DMS53 treated with DMSO at 0.1 percent for 48 hours (cell line): ENCODE data around the gene ZNF362.

Experiments
- DNase-seq: peaks from one replicate; lab custom pipeline; 2025; ENCODE audit not compliant: unreplicated experiment; lab: John Stamatoyannopoulos, UW

Gene ZNF362

DNA sequence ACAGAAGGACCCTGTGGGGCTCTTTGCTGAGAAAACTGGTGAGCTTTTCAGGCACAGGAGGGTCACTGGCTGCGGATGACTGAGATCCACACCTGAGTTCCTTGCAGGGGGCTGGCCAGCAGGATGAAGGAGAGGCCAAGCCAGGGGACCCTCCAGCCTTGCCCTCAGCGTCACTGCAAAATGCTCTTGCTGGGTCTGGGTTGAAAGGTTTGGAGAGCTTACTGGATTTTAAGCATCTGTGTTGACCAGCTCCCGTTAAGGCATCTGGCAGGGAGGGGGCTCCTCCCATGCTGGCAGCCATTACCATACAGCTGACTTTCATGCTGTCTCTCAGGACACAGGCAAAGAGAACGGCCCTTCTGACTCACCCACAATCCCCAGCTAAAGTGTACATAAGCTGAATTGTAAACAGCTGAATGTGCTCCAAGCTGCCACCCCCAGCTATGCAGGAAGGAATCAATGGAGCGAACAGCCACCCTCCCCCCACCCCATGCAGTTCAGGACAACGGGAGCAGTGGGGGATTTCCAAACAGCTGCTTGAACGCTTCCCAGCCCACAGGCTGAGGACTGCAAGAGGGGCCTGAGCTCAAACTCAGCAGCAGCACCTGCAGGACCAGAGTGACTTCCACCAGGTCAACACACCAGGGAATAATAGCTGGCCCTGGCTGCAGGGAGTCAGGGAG, 85.9 kb downstream of the ZNF362 start:
- peak; percentile 98 for DNase-seq

DNA sequence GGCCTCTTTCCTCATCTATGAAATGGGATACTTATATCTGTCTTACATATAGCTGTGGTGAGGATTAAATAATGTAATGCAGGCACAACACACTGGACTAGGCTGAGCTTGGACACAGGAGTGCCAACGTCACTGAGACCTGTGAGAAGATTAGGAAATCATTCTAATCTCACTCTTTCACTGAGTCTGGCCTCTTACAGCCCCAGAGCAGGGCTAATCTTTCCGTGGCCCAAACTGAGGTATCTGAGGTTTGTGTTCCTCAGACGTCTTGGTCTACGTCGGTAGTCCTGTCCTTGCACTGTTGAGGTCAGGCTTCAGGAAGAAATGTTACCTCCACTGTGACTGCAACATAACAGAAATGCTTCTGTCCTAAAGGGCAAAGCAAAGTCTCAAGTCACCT, 87.2 kb downstream of the ZNF362 start:
- no peak for DNase-seq

DNA sequence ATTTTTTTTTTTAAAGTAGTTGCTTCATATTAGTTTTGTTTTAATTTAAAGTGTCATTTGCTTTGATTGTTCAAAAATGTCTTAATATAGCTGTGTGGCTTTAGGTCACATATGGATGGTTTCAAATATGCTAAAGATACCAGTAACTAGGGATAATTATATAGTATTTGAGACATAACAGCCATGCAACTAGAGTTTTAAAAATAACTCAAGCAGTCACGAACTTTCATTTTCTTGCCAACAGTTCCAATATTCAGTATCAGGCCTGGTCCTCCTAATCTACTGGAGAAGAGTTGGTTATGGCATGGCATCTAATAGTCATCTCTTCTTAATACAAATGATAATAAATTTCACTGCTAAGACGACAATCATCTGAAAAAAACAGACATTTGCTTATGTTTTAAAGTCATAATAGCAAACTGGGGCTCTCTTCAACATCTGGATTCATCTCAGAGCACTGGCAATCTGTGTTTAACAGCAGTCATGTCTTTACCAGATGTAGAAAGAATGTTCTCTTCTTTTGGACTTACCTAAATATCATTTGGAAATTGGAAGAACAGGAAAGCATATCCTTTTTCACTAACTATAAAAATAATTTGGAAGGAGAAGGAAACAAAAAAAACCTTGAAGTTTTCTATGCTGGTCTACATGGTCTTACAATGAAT, 88.7 kb downstream of the ZNF362 start:
- DNase-seq: no peak

DNA sequence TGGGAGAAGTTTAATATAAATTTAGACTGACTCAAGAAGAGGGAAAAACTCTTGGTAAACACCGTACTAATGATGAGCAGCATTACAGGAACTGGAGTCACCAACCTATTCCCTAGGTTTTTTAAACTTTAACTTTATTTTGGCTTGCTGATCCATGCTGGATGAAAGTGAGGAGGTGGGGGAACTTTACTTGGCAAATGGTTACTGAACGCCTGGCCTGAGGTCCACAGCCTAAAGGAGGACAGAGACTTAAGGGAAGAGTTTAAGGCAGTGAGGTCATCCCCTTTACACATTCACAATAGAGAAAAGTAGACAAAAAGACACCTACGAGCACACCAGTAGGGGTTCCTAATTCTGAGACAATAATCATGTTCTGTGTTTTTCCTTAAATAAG, 90.2 kb downstream of the ZNF362 start:
- DNase-seq: no peak

DNA sequence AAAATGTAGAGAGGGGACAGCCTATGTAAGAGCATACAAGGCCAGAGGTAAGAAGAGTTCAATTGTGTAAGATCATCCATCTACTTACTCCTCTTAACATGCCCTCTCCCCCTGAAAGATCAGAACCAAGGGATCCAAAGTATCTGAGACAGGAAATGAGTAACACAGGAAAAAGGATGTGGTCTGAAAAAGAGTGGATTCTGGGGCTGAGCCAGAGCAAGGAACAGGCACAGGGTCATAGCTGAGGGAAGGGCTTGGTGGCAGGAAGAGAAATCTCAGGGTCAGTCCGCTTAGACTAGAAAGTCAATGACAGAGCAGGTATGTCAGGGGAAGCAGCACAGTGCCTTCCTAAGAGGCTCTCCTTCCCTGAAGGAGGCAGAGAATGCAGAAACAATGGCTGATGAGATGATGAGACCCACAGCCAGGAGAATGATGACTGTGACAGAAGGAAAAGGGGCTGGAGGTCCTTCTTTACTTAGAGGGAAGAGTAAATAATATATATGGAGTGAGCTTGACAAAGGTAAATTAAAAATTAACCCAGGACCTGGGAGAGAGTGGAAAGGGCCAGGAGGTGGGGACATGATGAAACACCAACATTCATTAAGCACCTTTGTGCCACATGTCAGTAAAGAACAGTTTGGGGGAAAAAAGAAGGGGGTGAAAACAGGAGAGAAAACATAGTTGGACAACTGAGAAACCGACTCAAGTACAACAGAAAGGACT, 90.8 kb downstream of the ZNF362 start:
- peak; percentile 87 for DNase-seq

DNA sequence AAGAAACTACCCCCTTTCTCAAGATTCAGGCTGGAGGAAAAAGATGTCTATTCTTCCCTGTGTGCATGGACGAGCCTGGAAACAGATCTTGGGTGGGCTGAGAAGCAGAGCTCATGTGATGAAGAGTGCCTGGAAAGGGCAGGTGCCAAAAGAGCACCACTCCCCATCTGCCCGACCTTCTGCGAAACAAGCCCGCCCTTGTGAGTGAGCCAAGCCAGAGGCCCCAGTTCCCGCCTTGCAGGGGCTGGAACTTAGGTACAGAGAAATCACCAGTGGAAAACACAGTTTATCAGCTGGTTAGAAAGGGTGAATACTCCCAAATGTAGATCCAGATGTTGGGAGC, 91.3 kb downstream of the ZNF362 start:
- DNase-seq: no peak

DNA sequence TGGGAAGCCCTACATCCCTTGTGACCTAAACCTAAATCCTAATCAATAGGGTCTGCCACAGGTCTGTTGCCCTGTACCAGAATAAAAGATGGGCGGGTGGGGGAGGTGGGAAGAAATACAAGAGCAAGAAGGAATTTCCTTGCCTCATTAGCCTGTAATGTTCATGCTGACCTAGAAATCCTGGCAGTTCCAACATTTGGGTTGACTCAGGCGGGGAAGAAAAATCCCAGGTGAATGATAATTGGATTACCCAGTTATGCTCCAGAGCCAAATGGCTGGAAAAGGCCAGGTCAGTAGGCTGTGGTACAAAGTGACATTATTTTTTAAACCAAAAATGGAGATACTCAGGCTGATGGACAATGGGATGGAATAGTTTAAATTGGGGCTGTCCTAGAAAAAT, 91.9 kb downstream of the ZNF362 start:
- DNase-seq: no peak

DNA sequence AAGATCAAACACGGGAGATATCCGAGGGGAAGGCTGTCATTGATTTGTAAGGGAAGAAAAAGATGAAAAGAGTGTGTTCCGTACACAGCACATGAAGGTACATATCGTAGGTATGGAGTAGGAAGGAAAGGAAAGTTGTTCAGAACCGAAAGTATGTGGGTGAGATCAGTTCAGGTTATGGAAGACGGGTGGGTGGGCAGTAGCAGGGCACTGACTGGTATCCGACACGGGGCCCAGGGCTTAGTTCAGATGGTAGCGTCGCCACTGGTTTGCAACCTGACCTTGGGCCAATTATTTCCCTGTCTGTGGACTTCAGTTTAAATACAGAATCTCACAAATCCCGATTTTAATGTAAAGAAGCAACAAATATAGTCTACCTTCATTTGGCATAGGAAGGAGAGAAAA, 92.4 kb downstream of the ZNF362 start:
- no peak for DNase-seq

DNA sequence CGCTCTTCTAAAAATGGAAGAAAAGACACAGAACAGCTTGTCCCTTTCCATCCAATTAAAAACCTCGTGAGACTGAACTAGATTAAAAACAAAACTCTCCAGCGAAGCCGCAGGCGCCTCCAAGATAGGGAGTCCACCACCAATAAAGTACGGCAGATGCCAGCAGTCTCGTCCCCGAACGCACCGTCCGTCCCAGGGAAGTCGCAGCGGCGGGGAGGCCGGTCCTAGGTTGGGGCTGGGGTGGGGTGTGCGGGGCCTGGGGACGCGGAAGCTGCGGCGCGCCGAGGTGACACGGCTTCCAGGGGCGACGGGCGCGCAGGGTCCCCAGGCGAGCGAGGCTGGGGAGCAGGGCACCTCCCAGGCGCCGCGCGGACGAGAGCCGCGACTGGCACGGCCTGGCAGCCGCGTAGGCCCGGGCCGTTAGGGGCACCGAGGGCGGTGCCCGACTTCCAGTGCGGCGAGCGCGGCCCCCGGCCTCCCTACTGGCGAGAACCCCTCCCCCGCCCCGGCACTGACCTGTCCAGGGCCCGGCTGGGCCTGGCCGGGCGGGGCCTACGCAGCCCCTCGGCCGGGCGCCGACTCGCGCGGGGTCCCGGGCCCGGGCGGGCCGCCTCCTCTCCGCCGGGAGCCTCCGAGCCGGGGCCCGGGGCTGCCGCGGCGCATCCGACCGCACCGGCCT, 92.9 kb downstream of the ZNF362 start:
- no peak for DNase-seq

DNA sequence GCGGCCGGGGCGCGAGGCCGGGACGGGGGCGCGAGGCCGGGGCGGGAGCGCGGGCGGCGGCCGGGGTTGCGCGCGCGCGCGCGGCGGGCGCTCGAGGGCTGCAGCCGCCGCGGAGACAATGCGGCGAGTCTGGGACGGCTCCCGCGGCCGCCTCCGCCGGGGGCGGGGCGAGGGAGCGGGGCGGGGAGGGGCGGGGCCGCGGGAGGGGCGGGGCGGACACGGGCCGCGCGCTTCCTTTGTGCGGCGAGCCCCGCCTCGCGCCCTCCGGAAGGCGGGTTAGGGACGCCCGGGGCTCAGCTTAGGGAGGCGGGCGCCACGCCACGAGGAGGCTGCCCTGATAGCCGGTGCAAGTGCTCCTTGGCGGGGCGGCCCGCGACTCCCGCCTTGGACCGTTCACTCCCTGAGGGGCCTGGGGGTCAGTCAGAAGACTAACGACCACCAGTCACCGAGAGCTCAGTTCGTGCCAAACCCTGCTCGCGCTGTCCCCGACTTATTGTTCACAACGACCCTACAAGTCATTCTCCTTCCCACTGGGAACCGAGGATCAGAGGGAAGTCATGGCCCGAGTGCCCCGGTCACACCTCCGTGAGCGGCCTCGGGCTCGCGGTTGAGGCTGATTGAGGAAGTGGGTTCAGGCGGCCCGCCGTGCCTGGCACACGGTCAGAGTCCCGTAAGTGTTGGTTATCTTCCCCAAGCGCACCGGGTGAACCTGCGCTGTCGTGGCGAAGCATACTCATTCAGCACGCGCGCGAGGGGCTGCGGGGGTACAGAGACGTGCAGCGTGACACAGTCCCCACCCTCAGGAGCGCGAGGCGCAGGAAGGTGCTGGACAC, 93.7 kb downstream of the ZNF362 start:
- DNase-seq: peak; percentile 74
